Lower lobe of right lung (tissue), 2 donors: ENCODE data around the gene BRD3OS. TPM values are rescaled to one million over a fixed set of nuclear protein-coding genes. Genes with fewer than 3 reads are reported as not detected.

Experiments used
- ATAC-seq, 2 donors: fragments of 200-7000 bp; cut with Tn5 transposase; one replicate each; pipeline ENCODE4 v1.9.1; 2020 to 2022; ENCODE audit warnings: mild to moderate bottlenecking in 2 of 2, moderate library complexity in 2 of 2
- DNase-seq: peaks from one replicate; pipeline ENCODE4 v3.0.0-alpha.2; 2020
- H3K27ac ChIP-seq: fragments of 200-600 bp; one replicate; pipeline ENCODE4 v1.8.0; 2022
- H3K27me3 ChIP-seq: fragments of 200-600 bp; one replicate; pipeline ENCODE4 v1.8.0; 2022; ENCODE audit warnings: low read depth
- H3K36me3 ChIP-seq: fragments of 200-600 bp; one replicate; pipeline ENCODE4 v1.8.0; 2022; ENCODE audit warnings: mild to moderate bottlenecking
- H3K4me1 ChIP-seq: fragments of 200-600 bp; one replicate; pipeline ENCODE4 v1.8.0; 2022
- H3K4me3 ChIP-seq: fragments of 200-600 bp; one replicate; pipeline ENCODE4 v1.8.0; 2022; ENCODE audit warnings: mild to moderate bottlenecking
- H3K9me3 ChIP-seq: fragments of 200-600 bp; one replicate; pipeline ENCODE4 v1.8.0; 2022
- CTCF ChIP-seq: fragments of 200-600 bp; IDR thresholded peaks from one replicate; pipeline ENCODE4 v1.8.0; 2022; ENCODE audit warnings: antibody characterized with exemption, mild to moderate bottlenecking
- intact Hi-C: fragments of 100-400 bp; cut with DNase I; formaldehyde crosslinking; loops from one replicate; pipeline ENCODE4 v1.11.0; 2022
- total RNA-seq: library from RNA; stranded (reverse); fragmentation: NEBNext Ultra II Directional; extraction: Animal tissue kit (Norgen Biotek cat#: 25700); gene quantifications from one replicate; pipeline ENCODE4 v1.2.1, GENCODE V29; 2021
- donor health status: DM: no; HTN: yes; CAD: no; lungs with severe emphysema.

BRD3OS gene
- total RNA-seq, 1 donor from 2014 or later: 15.6 TPM

- TF ChIP-seq CTCF: no peak
- Histone ChIP-seq H3K4me3 (peak overlapping the region; percentile 75), H3K4me1 (peaks cover 29% of the 10 kb centered on the region), H3K36me3 (no peaks in the 10 kb centered on the region), H3K27me3 (no peaks in the 10 kb centered on the region), H3K9me3 (no peaks in the 10 kb centered on the region), H3K27ac (peak overlapping the region; percentile 90)
- peak; percentile 51 for DNase-seq
- ATAC-seq: no peak
- intact Hi-C loops: loop anchor here (5.0 kb wide), 1 partner anchor 199 kb away; no protein-coding TSS in a partner anchor
Observed at GRCh38 chr9:133991214-133991921, 33.9 kb upstream of the BRD3OS start.

GRCh38 chr9:133991964-133992779 lies 33.1 kb upstream of the BRD3OS start, which contains the start of gene VAV2:
VAV2 (minus strand) TSS chr9:133992324; CDS start chr9:133992278, 46 bp downstream.
- H3K27ac ChIP-seq: peak within 1 kb of the TSS; percentile 90
- no peaks in the 10 kb centered on the region for H3K9me3 ChIP-seq
- H3K4me1 ChIP-seq: peaks cover 29% of the 10 kb centered on the region
- no peak for TF ChIP-seq CTCF
- intact Hi-C loops: loop anchor here (5.0 kb wide), 1 partner anchor 200 kb away; no protein-coding TSS in a partner anchor
- no peaks in the 10 kb centered on the region for H3K36me3 ChIP-seq
- peak within 1 kb of the TSS; percentile 75 for H3K4me3 ChIP-seq
- no peaks in the 10 kb centered on the region for H3K27me3 ChIP-seq
- ATAC-seq (peak; percentile 51 to 52), DNase-seq (peak; percentile 83)

- Histone ChIP-seq H3K9me3 (no peaks in the 10 kb centered on the region), H3K27ac (peak overlapping the region; percentile 90), H3K27me3 (no peaks in the 10 kb centered on the region), H3K36me3 (no peaks in the 10 kb centered on the region), H3K4me1 (peaks cover 29% of the 10 kb centered on the region), H3K4me3 (peak overlapping the region; percentile 75)
- intact Hi-C loops: loop anchor here (5.0 kb wide), 1 partner anchor 201 kb away; no protein-coding TSS in a partner anchor
- TF ChIP-seq CTCF: peak; percentile 44
- DNase-seq (peak; percentile 84), ATAC-seq (peak; percentile 88 to 89)
Observed at GRCh38 chr9:133992780-133993634, 32.3 kb upstream of the BRD3OS start.

GRCh38 chr9:133993635-133994253 lies 31.5 kb upstream of the BRD3OS start:
- Histone ChIP-seq H3K27me3 (no peaks in the 10 kb centered on the region), H3K4me3 (peak overlapping the region; percentile 75), H3K4me1 (peaks cover 29% of the 10 kb centered on the region), H3K36me3 (no peaks in the 10 kb centered on the region), H3K9me3 (no peaks in the 10 kb centered on the region), H3K27ac (peak overlapping the region; percentile 90)
- DNase-seq: no peak
- intact Hi-C loops: loop anchor here (5.0 kb wide), 1 partner anchor 201 kb away; no protein-coding TSS in a partner anchor
- ATAC-seq: no peak
- TF ChIP-seq CTCF: no peak
